COR-L47 (cell line): ENCODE measurements around the gene GJB3.
A peak's percentile ranks its signal among the peaks of the same experiment; 100 is the strongest.
"Not testable (repeated sequence)": the region's sequence is repeated elsewhere in the genome, so short reads cannot be mapped to it uniquely, and the experiment has no call there.

ENCODE experiments used
- DNase-seq: peaks from one replicate; lab custom pipeline; 2025; lab: John Stamatoyannopoulos, UW

Gene GJB3

DNA sequence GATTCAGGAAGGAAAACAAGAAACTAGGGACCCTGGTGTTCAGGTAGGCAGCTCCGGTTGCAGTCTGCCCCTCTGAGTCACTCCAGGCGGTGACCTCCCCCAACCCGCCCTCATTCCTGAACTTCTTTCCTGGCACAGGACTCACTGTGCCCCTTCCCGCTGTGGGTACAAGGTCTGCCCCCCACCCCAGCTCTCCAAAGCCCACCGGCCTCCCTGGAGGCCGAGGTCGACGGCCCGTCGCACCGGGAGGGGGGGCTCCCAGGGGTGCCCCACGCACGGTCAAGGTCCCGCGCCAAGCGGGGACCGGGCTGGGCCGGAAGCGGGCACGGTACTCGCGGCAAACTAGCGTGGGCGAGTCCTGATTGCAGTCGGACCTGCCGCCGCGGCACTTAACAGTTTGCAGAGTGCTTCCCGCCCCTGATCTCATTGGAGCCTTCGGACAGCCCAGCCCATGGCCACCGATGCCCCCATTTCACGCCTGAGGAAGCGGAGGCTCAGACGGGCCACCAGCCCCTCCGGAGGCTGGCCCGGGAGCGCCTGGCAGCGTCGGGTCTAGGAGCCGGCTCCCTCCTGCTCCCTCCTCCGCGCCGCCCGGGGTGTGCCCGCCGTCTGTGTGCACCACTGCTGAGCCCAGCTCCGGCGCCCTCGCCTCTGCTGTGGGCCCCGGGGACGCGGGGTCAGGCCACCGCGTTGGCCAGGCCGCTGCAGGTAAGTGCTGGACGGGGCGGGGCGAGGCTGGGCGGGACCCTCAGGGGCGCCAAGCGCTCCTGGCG lies at the start of gene GJB3:
TSS of gene GJB3 (plus strand) at position 144 of the 773 bp plus-strand sequence. CDS start 3,549 bp downstream, outside the sequence.
- DNase-seq = no peak

DNA sequence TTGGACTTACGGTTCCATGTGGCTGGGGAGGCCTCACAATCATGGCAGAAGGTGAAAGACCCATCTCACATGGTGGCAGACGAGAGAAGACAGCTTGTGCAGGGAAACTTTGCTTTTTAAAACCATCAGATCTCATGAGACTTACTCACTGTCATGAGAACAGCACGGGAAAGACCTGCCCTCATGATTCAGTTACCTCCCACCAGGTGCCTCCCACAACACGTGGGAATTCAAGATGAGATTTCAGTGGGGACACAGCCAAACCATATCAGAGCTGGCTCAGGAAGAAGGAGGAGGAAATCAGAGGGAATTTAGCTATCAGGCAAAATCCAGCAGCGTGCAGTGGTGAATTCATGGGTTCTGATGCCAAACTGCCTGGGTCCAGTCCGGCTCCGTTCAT lies 48.2 kb upstream of the GJB3 start:
- not testable (repeated sequence) for DNase-seq

DNA sequence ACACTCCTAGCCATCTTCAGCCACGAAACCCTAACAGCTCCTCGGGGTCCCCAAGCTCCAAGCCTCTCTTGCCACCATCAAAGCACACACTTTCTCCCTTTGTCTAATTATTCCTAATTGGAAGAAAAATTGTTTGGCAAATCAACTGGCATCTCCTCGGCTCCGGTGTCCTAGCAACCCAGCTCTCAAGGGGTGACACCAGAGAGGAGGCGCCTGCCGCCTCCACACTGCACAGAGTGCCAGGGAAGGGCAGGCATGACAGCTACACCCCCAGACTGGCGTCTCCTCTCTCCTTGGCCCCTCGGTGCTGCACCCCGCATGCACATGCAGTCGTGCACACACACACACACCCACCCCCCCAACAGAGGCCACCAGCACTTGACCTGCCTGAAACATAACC lies 44.3 kb upstream of the GJB3 start:
- DNase-seq = peak; percentile 68

DNA sequence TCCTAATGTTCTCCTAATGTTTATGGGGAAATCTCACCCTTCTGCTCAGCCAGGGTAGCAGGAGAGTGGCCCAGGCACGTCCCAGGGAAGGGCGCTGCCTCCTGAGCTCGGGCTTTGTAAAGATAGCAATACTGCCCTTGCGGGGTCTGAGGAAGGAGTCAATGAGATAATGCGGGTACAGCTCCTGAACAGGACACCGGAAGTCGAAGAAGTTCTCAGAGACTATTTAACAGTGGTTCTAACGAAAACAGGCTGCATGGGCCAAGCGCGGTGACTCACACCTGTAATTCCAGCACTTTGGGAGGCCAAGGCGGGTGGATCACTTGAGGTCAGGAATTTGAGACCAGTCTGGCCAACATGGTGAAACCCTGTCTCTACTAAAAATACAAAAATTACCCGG lies 43.8 kb upstream of the GJB3 start:
- not testable (repeated sequence) for DNase-seq

DNA sequence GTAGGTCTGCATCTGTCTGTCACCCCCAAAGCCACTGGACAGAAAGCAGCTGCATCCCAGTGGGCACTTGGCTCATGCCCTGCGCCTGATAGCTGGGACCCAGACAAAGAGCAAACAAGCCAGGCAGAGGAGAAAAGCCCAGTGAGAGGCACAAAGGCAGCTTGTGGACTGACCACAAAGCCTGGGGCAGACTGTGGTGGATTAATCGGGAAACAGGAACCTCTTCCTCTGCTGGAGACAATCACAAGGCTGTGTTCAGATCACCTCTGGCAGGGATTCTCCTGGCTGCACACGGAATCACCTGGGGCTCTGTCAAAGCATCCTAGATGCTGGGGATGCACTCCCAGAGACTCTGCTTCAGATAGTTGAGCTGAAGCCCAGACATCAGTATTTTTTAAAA lies 41.4 kb upstream of the GJB3 start:
- peak; percentile 9 for DNase-seq

DNA sequence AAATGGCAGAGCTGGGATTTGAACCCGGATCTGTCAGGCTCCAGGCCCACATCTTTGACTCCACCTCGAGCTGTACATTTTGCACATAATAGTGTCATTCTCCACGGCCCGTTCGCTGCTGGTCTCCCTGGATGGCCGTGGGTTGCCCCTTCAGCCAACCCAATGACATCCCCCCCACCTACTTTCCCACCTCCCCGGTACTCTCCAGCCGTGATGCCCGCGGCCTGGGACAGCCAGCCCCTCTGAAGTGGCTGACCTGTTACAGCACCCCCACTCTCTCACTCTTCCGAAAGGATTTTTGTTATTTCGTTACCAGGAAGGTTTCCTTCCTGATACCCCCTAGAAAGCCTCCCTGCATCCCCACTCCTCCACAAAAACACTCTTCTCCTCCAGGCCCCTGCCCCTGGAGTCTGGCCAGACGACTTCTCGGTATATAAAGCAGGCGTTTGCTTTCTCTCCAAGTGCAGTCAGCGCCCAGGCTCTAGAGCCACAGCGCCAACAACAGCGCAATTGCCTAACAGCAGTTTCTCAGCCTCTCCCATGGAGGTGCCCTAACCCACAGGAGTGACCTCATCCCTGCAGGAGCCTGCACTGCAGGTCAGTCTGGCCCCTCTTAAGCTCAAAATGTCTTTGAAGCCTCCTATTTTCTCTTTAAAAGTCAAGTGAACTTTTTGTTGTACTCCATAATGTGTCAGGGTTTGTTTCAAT lies 40.7 kb upstream of the GJB3 start:
- DNase-seq = peak; percentile 3

DNA sequence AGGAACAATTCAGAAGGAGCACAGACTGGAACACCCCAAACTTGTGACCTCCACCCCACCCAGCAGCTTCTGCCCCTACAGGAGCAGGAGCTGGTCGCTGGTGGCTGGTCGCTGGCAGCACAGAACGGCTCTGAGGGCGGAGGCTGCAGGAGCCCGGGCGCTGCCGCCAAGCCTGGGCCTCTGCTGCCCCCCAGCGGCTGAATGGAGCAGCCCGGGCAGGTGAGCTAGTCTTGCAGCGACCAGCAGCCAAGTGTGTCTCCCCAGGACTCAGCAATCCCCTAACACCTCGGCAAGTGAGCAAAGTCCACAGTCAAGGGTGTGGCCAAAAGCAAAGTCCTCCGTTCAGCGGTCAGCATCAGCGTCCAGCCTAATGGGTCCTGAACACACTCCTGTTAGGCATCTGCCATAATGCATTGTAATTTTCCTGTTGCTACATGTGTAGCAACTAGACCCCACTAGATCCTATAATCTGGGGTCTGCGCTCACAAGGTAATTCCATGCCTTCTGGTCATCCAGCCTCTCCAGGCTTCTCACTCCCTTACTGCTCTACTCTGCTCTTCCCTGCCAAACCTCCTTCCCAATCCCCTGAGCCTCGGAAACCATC lies 38.2 kb upstream of the GJB3 start:
- DNase-seq = peak; percentile 65

DNA sequence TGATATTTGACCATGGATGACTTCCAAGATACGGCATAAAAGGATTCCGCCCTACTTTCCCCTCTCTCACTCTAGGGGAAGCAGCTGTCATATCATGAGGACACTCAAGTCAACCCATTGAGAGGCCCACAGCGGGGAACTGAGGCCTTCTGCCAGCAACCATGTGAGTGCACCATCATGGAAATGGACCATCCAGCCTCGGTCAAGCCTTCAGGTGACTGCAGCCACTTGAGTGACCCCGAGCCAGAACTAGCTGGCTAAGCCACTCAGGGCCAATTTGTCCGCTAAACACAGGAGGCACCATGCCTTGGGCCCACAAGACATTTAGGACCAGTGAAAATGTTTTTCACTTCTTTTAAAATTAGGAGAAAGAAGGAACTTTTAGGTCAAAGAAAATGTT lies 37.2 kb upstream of the GJB3 start:
- no peak for DNase-seq

DNA sequence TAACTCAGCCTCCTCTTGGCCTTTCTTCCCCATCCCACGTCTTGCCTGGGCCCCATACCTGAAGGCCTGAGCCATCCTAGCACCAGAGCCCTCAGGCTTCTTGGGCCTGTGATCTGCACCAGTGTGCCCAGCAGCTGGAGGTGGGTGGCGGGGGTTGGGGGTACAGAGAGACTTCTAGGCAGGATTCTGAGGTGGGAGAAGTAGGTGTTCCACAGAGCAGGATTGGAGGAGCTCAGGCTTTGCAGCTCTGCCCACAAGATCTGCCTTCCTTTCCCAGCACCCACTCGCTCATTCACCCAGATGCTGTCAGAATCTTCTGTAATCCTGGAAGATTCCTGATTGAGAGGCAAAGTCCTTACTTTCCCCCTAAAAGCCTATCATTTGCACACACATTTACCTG lies 36.2 kb upstream of the GJB3 start:
- DNase-seq = no peak

DNA sequence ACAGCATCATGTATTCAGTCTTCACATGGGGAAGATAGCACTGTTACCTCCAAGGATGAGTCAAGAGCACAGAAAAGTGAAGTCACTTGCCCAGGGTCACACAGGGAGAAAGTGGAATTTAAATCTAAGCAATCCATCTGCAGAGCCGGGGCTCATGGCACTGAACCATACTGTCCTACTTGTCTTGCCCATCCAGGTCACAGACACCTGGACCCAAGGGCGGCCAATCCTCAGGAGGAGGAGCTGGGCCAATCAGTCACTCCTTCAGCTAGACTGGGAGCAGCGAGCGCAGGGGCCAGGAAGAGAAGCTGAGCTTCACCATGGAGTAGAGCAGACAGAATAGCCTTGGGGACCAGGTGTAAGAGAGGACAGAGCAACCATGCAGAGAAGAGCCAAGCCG lies 35.3 kb upstream of the GJB3 start:
- DNase-seq = no peak

DNA sequence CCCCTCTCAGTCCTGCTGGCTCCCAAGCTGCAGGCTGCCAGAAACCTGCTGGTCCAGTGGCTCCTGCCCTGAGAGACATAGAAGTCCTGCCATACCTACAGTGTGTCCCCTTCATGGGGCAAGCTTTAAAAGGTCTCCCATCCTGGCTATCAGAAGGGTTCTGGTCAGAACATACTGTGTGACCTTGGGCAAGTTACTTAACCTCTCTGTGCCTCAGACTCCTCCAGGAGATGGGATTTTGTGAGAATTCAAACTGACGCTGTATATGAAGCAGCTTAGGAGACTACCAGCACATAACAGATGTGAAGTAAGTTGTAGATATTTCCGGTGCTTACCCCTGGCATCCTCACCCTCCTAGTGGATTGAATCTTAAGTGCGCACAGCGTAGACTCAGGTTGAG lies 34.9 kb upstream of the GJB3 start:
- DNase-seq = no peak

DNA sequence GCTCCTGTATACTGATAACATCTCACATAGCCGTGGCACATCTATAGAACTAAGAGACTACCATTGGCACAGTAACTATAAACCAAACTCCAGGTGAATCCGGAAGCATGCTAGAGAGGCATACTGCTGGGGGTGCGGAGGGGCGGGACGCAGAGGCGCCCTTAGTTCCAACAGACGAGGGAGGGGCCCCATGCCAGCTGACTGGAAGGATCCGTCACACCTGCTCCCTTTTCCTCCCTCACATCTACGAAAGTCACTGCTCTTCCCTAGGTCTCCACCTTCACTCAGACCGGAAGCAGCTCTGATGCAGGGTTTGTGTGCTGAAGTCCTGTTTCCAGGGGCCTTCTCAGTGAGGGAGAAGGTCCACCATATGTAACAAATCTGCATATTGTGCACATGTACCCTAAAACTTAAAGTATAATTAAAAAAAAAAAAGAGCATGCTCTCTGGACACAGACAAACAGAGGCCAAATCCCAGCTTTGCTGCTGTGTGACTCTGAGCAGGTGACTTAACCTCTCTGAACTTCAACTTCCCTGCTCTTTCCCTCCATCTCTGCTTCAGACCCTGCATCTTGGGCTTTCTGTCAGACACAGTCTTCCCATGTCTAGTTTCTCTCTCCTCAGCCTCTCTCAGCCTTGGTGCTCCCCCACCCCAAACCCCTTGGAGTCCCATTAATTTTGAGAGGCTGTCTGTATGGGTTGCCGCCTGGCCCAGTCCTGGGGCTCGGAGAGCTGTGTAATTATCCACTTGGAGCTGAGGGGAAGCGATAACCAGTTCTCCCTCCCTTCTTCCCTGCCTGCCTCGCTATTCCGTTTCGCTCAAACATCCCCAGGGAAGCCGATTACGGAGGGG lies 34.0 kb upstream of the GJB3 start:
- no peak for DNase-seq

DNA sequence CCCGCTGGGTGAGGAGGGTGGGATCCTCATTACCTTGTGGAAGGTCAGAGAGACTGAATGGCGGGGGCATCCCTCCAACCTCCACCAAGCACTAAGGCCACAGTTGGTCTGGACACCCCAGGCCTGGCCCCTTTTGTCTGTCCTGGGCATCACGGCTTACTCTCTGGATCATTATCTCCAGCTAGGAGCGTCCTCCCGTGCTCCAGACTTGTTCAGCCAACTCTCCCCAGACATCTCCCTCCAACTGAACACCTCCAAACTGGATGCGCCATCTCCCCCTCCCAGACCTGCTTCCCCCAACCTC lies 33.4 kb upstream of the GJB3 start:
- no peak for DNase-seq

DNA sequence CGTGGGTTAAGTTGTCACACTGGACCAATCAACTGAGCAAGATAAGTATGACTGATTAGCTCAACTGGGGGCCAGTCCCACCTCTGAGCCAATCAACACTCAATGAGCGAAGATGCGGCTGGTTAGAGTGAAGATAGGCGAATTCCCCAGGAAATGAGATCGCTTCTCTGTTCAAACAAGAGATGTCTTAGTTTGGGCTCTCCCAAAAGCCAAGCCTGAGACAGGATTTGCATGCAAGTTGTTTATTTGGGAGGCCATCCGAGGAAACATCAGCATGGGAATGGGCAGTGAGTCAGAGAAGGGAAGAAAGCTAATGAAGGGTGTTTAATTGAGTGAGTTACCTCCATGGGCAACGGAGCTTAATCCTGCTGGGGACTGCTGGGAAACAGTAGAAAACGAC lies 31.0 kb upstream of the GJB3 start:
- no peak for DNase-seq

DNA sequence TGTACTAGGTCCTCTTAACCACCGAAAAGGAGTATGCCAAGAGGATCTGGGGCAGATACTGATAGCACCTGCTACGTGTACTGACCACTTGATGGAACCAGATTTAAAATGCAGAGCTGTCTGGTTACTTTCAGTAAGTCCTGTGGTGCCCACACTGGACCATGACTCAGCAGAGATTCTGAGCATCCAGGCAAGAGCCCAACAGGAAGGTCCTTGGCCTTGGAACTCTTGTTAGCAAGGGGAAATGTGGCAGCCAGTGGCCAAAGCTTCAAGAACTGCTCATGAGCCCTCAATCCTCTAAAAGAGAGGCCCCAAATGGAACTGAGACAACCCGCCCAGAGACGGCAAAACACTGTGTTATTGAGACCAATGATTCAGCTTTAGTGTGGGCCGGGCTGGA lies 30.4 kb upstream of the GJB3 start:
- no peak for DNase-seq

DNA sequence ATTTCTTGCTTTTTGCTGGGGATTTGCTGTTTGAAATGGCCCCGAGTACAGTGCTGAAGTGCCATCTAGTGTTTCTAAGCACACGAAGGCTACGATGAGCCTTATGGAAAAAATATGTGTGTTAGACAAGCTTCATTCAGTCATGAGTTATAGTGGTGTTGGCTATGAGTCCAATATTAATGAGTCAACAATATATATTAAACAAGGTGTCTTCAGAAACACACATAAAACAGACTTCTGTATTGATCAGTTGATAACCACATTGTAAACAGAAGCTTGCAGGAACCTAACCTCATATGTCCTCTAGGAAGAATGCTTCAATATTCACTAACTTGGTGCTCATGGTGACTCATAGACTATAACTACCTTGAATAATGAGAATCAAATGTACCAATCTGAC lies 27.9 kb upstream of the GJB3 start:
- no peak for DNase-seq

DNA sequence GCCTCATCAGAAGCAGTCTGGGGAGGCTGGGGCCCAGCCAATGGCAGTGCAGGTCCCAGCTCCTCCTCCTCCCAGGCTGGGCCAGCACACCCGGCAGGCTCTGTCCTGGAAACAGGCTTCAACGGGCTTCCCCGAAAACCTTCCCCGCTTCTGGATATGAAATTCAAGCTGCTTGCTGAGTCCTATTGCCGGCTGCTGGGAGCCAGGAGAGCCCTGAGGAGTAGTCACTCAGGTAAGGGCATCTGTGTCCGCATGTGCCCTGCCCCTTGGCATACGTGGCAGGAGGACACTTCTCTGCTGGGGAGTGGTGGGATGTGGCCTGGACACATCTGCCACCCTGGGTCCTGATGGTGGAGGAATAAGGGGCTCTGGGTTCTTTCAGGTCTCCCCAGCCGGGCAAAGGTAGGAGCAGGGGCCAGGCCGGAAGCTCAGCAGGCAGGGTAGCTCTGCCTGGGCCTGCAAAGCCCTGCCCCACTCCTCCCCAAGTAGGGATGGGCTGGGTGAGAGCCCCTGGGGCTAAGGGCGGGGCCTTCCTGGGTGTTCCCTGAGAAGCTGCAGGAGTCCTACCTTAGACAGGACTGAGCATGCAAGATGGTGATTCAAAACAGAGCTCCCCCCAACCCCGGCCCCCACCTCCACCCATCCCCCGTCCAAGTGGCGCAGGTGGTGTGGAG lies 25.9 kb upstream of the GJB3 start, which contains the start of gene GJB5:
TSS of gene GJB5 (plus strand) at position 84 of the 674 bp plus-strand sequence. CDS start 2,284 bp downstream, outside the sequence.
- no peak for DNase-seq

DNA sequence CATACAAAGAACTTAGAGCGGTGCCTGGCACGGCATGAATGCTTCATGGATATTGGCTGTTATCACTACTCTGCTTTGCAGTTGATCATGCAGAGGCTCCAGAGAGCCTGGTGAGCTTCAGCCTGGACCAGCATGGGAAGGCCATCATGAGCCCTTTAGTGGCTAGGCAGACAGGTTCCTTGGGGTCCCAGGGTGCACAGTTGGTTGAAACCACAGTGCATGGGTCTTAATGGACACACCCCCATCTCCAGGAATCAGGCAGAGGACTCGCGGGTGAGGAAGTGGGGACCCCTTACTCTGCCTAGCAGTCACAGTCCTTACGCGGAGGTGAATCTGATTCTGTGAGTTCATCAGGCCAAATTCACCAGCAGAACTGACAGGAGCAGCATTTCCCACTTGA lies 25.1 kb upstream of the GJB3 start:
- no peak for DNase-seq

DNA sequence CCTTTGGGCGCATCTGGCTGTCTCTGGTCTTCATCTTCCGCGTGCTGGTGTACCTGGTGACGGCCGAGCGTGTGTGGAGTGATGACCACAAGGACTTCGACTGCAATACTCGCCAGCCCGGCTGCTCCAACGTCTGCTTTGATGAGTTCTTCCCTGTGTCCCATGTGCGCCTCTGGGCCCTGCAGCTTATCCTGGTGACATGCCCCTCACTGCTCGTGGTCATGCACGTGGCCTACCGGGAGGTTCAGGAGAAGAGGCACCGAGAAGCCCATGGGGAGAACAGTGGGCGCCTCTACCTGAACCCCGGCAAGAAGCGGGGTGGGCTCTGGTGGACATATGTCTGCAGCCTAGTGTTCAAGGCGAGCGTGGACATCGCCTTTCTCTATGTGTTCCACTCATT lies 23.6 kb upstream of the GJB3 start:
- DNase-seq = no peak

DNA sequence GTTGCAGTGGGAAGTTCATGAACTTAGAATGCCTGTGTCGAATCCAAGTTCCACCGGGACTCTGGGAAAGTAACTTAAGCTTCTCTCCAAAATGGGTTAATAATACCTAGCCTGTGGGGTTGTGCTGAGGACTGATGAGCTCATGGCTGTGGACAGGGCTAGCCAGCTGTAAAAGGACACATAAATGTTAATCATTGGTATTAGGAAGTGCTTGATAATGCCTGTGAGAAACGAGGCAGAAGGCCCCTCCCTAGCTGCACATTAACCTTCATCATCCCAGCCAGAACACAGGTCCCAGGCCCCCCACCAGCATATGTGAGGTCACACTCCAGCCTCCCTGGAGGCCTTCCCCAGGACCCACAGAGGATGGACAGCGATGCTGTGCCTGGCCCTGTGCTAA lies 22.3 kb upstream of the GJB3 start:
- DNase-seq = no peak

DNA sequence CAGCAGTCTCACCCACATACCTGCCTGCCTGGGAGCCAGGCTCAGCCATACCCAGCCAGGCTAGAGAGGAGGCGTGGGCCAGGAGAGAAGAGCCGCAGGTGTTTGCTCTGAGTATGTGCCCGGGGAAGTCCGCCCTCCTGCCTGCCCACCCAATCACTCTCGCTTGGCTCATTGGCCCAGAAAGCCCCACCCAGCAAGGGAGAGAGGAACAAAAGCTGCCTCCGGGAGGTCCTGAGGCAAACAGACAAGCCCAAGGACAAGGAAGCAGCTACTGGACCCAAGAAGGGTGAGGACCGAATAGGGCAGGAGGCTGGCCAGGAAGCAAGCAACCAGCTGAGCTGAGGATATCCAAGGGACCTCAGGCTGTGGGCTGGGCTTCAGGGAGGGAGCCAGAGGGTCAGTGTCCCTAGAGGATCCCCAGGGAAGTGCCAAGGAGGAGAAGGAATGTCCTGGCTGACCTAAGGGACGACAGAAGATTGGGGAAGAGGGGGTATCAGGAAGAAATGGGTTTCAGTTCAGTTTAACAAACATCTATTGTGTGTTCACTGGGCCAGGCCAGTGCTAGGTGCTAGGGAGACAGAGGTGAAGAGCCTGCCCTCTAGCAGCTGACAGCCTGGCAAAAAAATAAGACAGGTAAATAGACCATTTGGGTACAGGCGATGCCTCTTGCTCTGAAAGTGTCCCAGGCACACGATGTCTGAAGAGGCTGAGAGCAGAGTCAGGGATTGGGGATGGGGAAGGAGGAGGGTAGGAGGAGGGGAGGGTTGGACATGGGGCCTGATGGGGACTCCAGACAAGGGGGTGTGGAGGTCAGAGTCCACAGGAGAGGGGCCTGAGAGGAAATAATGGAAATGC lies 21.3 kb upstream of the GJB3 start, which contains the start of gene GJB4:
TSS of gene GJB4 (plus strand) at position 238 of the 855 bp plus-strand sequence. CDS start 1,515 bp downstream, outside the sequence.
- no peak for DNase-seq
